Endothelial cell of umbilical vein (primary cell): ENCODE measurements around the gene TEX54.
"Not testable (repeated sequence)": the region's sequence is repeated elsewhere in the genome, so short reads cannot be mapped to it uniquely, and the experiment has no call there.

Experiments
- CTCF ChIP-seq, 2 donors: IDR thresholded peaks; 1 replicate in 1 of 2; 2 replicates in 1 of 2; pipeline ENCODE4 v1.5.1; 2011; ENCODE audit warnings: low read length in 2 of 2, mild to moderate bottlenecking in 2 of 2, moderate library complexity in 2 of 2, control low read depth in 1 of 2, inconsistent platforms in 1 of 2, low read depth in 1 of 2; ENCODE audit not compliant: insufficient read depth in 1 of 2; ENCODE audit errors: extremely low read depth in 1 of 2
- EZH2 ChIP-seq: IDR thresholded peaks from 2 replicates; pipeline ENCODE4 v1.6.1; 2012; ENCODE audit warnings: borderline replicate concordance, low read depth, mild to moderate bottlenecking, moderate library complexity, low read length, inconsistent platforms; ENCODE audit not compliant: severe bottlenecking
- FOS ChIP-seq: IDR thresholded peaks from 2 replicates; pipeline ENCODE4 v1.6.1; 2011; ENCODE audit warnings: mild to moderate bottlenecking, low read length, moderate library complexity, borderline replicate concordance; ENCODE audit not compliant: insufficient read depth
- JUN ChIP-seq: IDR thresholded peaks from 2 replicates; pipeline ENCODE4 v1.6.1; 2011; ENCODE audit warnings: borderline replicate concordance, low read depth; ENCODE audit not compliant: insufficient read length, insufficient read depth
- MAX ChIP-seq: IDR thresholded peaks from 2 replicates; pipeline ENCODE4 v1.6.1; 2011; ENCODE audit not compliant: insufficient read depth, insufficient read length
- MYC ChIP-seq: IDR thresholded peaks from one replicate; pipeline ENCODE4 v1.6.1; 2011; ENCODE audit warnings: mild to moderate bottlenecking, low read depth, low read length
- POLR2A ChIP-seq: IDR thresholded peaks from 2 replicates; pipeline ENCODE4 v1.6.1; 2012; ENCODE audit warnings: low read depth, mild to moderate bottlenecking, control low read depth, low read length
- POLR2AphosphoS5 ChIP-seq: IDR thresholded peaks from 2 replicates; pipeline ENCODE4 v1.6.1; 2012; ENCODE audit warnings: low read depth, mild to moderate bottlenecking, control low read depth, low read length, moderate library complexity; ENCODE audit not compliant: insufficient read depth

- not testable (repeated sequence) for TF ChIP-seq POLR2A; POLR2AphosphoS5; EZH2; CTCF (IDR thresholded peaks at IDR 0.05; ENCODE audit: extremely low read depth in 1 of 2, insufficient read depth in 1 of 2, low read depth in 1 of 2, low read length in 2 of 2); MAX; MYC; JUN; FOS
Observed at GRCh38 chr11:62859281-62859703, 26.7 kb upstream of the TEX54 start.
